Ascending aorta (tissue), 2 donors: ENCODE results near the gene ILF3. TPM values are rescaled to one million over a fixed set of nuclear protein-coding genes. Genes with fewer than 3 reads are reported as not detected.

Experiments used
- DNase-seq, 2 donors: peaks; one replicate each; pipeline ENCODE4 v3.0.0-alpha.2; 2019; ENCODE audit warnings: low spot score in 2 of 2
- H3K27ac ChIP-seq, 2 donors: fragments of 200-600 bp; sonication (generic); one replicate each; pipeline ENCODE4 v1.5.1; 2016 to 2017; ENCODE audit warnings: mild to moderate bottlenecking in 1 of 2
- H3K27me3 ChIP-seq: fragments of 200-600 bp; sonication (generic); one replicate; pipeline ENCODE4 v1.5.1; 2017
- H3K36me3 ChIP-seq, 2 donors: fragments of 200-600 bp; sonication (generic); one replicate each; pipeline ENCODE4 v1.5.1; 2016
- H3K4me1 ChIP-seq, 2 donors: fragments of 200-600 bp; sonication (generic); one replicate each; pipeline ENCODE4 v1.5.1; 2016 to 2017; ENCODE audit warnings: mild to moderate bottlenecking in 1 of 2
- H3K4me3 ChIP-seq, 2 donors: fragments of 200-600 bp; sonication (generic); one replicate each; pipeline ENCODE4 v1.5.1; 2016 to 2017; ENCODE audit warnings: mild to moderate bottlenecking in 1 of 2
- H3K9me3 ChIP-seq, 2 donors: fragments of 200-600 bp; sonication (generic); one replicate each; pipeline ENCODE4 v1.5.1; 2016
- CTCF ChIP-seq, 3 experiments: fragments of 200-600 bp in 2 of 3; fragments of 450-650 bp in 1 of 3; sonication (generic) in 2 of 3; IDR thresholded peaks; one replicate each; pipeline ENCODE4 v1.5.1; 2016 to 2019; ENCODE audit warnings: antibody characterized with exemption in 3 of 3, mild to moderate bottlenecking in 1 of 3, moderate library complexity in 1 of 3
- intact Hi-C: fragments of 100-400 bp; cut with DNase I; formaldehyde crosslinking; loops from one replicate; pipeline ENCODE4 v1.15.1; 2023
- total RNA-seq: library from RNA; depleted of rRNA; stranded (reverse); fragments of >200 nt; gene quantifications from one replicate; pipeline ENCODE4 v1.1.0, GENCODE V29; 2016

The ILF3 gene
- total RNA-seq, 1 donor from 2014 or later, result 168 TPM

- Histone ChIP-seq H3K9me3 (no peaks in the 10 kb centered on the region), H3K36me3 (peaks cover 56 to 61% of the 10 kb centered on the region in 2 donors), H3K4me1 (peaks cover 3 to 19% of the 10 kb centered on the region in 2 donors), H3K4me3 (no peak overlapping the region), H3K27me3 (no peaks in the 10 kb centered on the region), H3K27ac (peak overlapping the region in 1 of 2 donors; percentile 1)
- no peak for TF ChIP-seq CTCF (IDR thresholded peaks at IDR 0.05)
- intact Hi-C loops, result loop anchor here (5.0 kb wide), 1 partner anchor 40 kb away; no protein-coding TSS in a partner anchor
- DNase-seq, result no peak
Observed at GRCh38 chr19:10642473-10643171, 11.5 kb upstream of the ILF3 start.

- H3K4me3 ChIP-seq, result no peak overlapping the region
- intact Hi-C loops, result loop anchor here (5.0 kb wide), 1 partner anchor 41 kb away; no protein-coding TSS in a partner anchor
- peaks cover 3 to 19% of the 10 kb centered on the region in 2 donors for H3K4me1 ChIP-seq
- H3K27ac ChIP-seq, result peak overlapping the region; percentile 1 to 53
- no peaks in the 10 kb centered on the region for H3K27me3 ChIP-seq
- H3K9me3 ChIP-seq, result no peaks in the 10 kb centered on the region
- TF ChIP-seq CTCF (IDR thresholded peaks at IDR 0.05), result no peak
- no peak for DNase-seq
- peaks cover 48 to 54% of the 10 kb centered on the region in 2 donors for H3K36me3 ChIP-seq
Observed at GRCh38 chr19:10643172-10643967, 10.8 kb upstream of the ILF3 start.

GRCh38 chr19:10643968-10644259 is 10.2 kb upstream of the ILF3 start:
- peaks cover 44 to 48% of the 10 kb centered on the region in 2 donors for H3K36me3 ChIP-seq

GRCh38 chr19:10644260-10645007 is 9.7 kb upstream of the ILF3 start:
- Histone ChIP-seq H3K27ac (peak overlapping the region; percentile 24 to 53), H3K4me1 (peaks cover 3 to 19% of the 10 kb centered on the region in 2 donors), H3K36me3 (peaks cover 39 to 43% of the 10 kb centered on the region in 2 donors), H3K9me3 (no peaks in the 10 kb centered on the region), H3K27me3 (no peaks in the 10 kb centered on the region), H3K4me3 (no peak overlapping the region)
- intact Hi-C loops, result loop anchor here (1.0 to 5.0 kb wide), 2 partner anchors 42 to 63 kb away; no protein-coding TSS in a partner anchor
- DNase-seq, result peak; percentile 24 to 90
- peak; percentile 85 to 96 (median 87) for TF ChIP-seq CTCF (IDR thresholded peaks at IDR 0.05)

More at GRCh38 chr19:10643968-10644259, 10.2 kb upstream of the ILF3 start:
- no peak for DNase-seq
- Histone ChIP-seq H3K4me3 (no peak overlapping the region), H3K9me3 (no peaks in the 10 kb centered on the region), H3K27ac (peak overlapping the region; percentile 24 to 53), H3K4me1 (peaks cover 3 to 19% of the 10 kb centered on the region in 2 donors), H3K27me3 (no peaks in the 10 kb centered on the region)
- no peak for TF ChIP-seq CTCF (IDR thresholded peaks at IDR 0.05)
- intact Hi-C loops, result loop anchor here (1.0 to 5.0 kb wide), 2 partner anchors 42 to 63 kb away; no protein-coding TSS in a partner anchor

- Histone ChIP-seq H3K27ac (peak overlapping the region; percentile 58 to 73), H3K9me3 (no peaks in the 10 kb centered on the region), H3K27me3 (no peaks in the 10 kb centered on the region), H3K4me1 (peaks cover 3 to 19% of the 10 kb centered on the region in 2 donors), H3K4me3 (peak overlapping the region in 1 of 2 donors; percentile 13), H3K36me3 (peaks cover 20 to 23% of the 10 kb centered on the region in 2 donors)
- TF ChIP-seq CTCF (IDR thresholded peaks at IDR 0.05), result no peak
- intact Hi-C loops, result no loop called here
- no peak for DNase-seq
Observed at GRCh38 chr19:10646456-10647159, 7.5 kb upstream of the ILF3 start.
